ENCODE measurements around the gene FMNL3. TPM values are rescaled to one million over a fixed set of nuclear protein-coding genes. Genes with fewer than 3 reads are reported as not detected.

Gene FMNL3
- 17.3 and 24.0 TPM in 2 replicates for total RNA-seq (ENCODE audit: low replicate concordance)

- Histone ChIP-seq H3K4me2 (peak within 1 kb of the TSS; percentile 88), H3K4me3 (peak within 1 kb of the TSS; percentile 97), H3K27ac (peak within 1 kb of the TSS; percentile 77), H3K4me1 (peaks cover 19% of the 10 kb centered on the region), H2AFZ (replicated peaks) (peak within 1 kb of the TSS; percentile 94), H3K27me3 (peaks cover 39% of the 10 kb centered on the region), H4K20me1 (ENCODE audit: low read depth) (peaks cover 28% of the 10 kb centered on the region), H3K9me3 (ENCODE audit: low read depth) (no peaks in the 10 kb centered on the region), H3K79me2 (ENCODE audit: low read depth) (peaks cover 42% of the 10 kb centered on the region), H3K36me3 (no peaks in the 10 kb centered on the region), H3K9ac (peak within 1 kb of the TSS; percentile 62), H3F3A (ENCODE audit: low read depth) (peaks cover 13% of the 10 kb centered on the region)
- Mint-ChIP-seq H3K27me3 (ENCODE audit: insufficient read depth, low read depth) (peaks cover 19% of the 10 kb centered on the region), H3K9me3 (no peaks in the 10 kb centered on the region), H3K4me1 (peaks cover 34% of the 10 kb centered on the region), H3K4me3 (peak within 1 kb of the TSS; percentile 95), H3K27ac (peak within 1 kb of the TSS; percentile 80), H3K36me3 (no peaks in the 10 kb centered on the region)
- DNase-seq (ENCODE audit: low spot score), result peak; percentile 98
- peak; percentile 95 for TF ChIP-seq CTCF (IDR thresholded peaks at IDR 0.05)
- TF ChIP-seq EZH2phosphoT487 (IDR thresholded peaks at IDR 0.05), result peak; percentile 23
- TF ChIP-seq EZH2 (IDR thresholded peaks at IDR 0.05), result no peak
Measured at GRCh38 chr12:49707128-49707811, at the start of gene FMNL3. Gene FMNL3, minus strand, starts transcription at chr12:49707405. Its CDS starts 225 bp downstream, at chr12:49707180.

GRCh38 chr12:49750996-49751393 lies 43.8 kb upstream of the FMNL3 start:
- Histone ChIP-seq H3K27me3 (no peaks in the 10 kb centered on the region), H3K79me2 (ENCODE audit: low read depth) (peaks cover 94% of the 10 kb centered on the region), H3K4me1 (peaks cover 7% of the 10 kb centered on the region), H3F3A (ENCODE audit: low read depth) (peaks cover 13% of the 10 kb centered on the region), H4K20me1 (ENCODE audit: low read depth) (peaks cover 84% of the 10 kb centered on the region), H3K4me3 (no peak overlapping the region), H2AFZ (replicated peaks) (no peak overlapping the region), H3K27ac (no peak overlapping the region), H3K9me3 (ENCODE audit: low read depth) (no peaks in the 10 kb centered on the region), H3K9ac (no peak overlapping the region), H3K4me2 (no peak overlapping the region), H3K36me3 (peaks cover 21% of the 10 kb centered on the region)
- peaks cover 2% of the 10 kb centered on the region for H3K4me1 Mint-ChIP-seq
- no peaks in the 10 kb centered on the region for H3K9me3 Mint-ChIP-seq
- no peak for DNase-seq (ENCODE audit: low spot score)
- H3K4me3 Mint-ChIP-seq, result no peak overlapping the region
- H3K27ac Mint-ChIP-seq, result no peak overlapping the region
- no peak for TF ChIP-seq EZH2 (IDR thresholded peaks at IDR 0.05)
- TF ChIP-seq EZH2phosphoT487 (IDR thresholded peaks at IDR 0.05), result no peak
- TF ChIP-seq CTCF (IDR thresholded peaks at IDR 0.05), result no peak
- H3K36me3 Mint-ChIP-seq, result peaks cover 23% of the 10 kb centered on the region
- H3K27me3 Mint-ChIP-seq (ENCODE audit: insufficient read depth, low read depth), result peaks cover 3% of the 10 kb centered on the region

GRCh38 chr12:49750027-49750995 lies 43.1 kb upstream of the FMNL3 start:
- Histone ChIP-seq H3K4me2 (peak overlapping the region; percentile 29), H4K20me1 (ENCODE audit: low read depth) (peaks cover 91% of the 10 kb centered on the region)
- no peak for TF ChIP-seq CTCF (IDR thresholded peaks at IDR 0.05)
- TF ChIP-seq EZH2 (IDR thresholded peaks at IDR 0.05), result no peak
- TF ChIP-seq EZH2phosphoT487 (IDR thresholded peaks at IDR 0.05), result no peak

More at GRCh38 chr12:49750027-49750995, 43.1 kb upstream of the FMNL3 start:
- H3F3A ChIP-seq (ENCODE audit: low read depth), result peaks cover 13% of the 10 kb centered on the region
- no peak overlapping the region for H3K9ac ChIP-seq
- Mint-ChIP-seq H3K4me3 (no peak overlapping the region), H3K9me3 (no peaks in the 10 kb centered on the region), H3K4me1 (peaks cover 2% of the 10 kb centered on the region), H3K36me3 (peaks cover 21% of the 10 kb centered on the region), H3K27me3 (ENCODE audit: insufficient read depth, low read depth) (peaks cover 3% of the 10 kb centered on the region), H3K27ac (no peak overlapping the region)
- DNase-seq (ENCODE audit: low spot score), result peak; percentile 14
- peak overlapping the region; percentile 4 for H3K27ac ChIP-seq
- H3K9me3 ChIP-seq (ENCODE audit: low read depth), result no peaks in the 10 kb centered on the region
- H3K27me3 ChIP-seq, result no peaks in the 10 kb centered on the region
- H2AFZ ChIP-seq (replicated peaks), result no peak overlapping the region
- H3K36me3 ChIP-seq, result peaks cover 21% of the 10 kb centered on the region
- H3K4me3 ChIP-seq, result no peak overlapping the region
- peaks cover 99% of the 10 kb centered on the region for H3K79me2 ChIP-seq (ENCODE audit: low read depth)
- H3K4me1 ChIP-seq, result peaks cover 7% of the 10 kb centered on the region

Measured in neural progenitor cell (in vitro differentiated cells).